Tibial nerve (tissue), 4 donors: ENCODE results near the gene CYB561D1.

ENCODE experiments used
- EP300 ChIP-seq, 2 donors: sonication (generic); formaldehyde crosslinking; IDR thresholded peaks; one replicate each; pipeline ENCODE4 v1.6.1; 2017; ENCODE audit warnings: antibody characterized with exemption in 2 of 2, mild to moderate bottlenecking in 1 of 2
- TF ChIP-seq, protein P1 (sequence below), 5 experiments: fragments of 200-600 bp in 3 of 5; fragments of 450-650 bp in 2 of 5; sonication (generic) in 3 of 5; IDR thresholded peaks; one replicate each; pipeline ENCODE4 v1.5.1; 2016 to 2019; ENCODE audit warnings: antibody characterized with exemption in 5 of 5, mild to moderate bottlenecking in 3 of 5, moderate library complexity in 2 of 5

DNA sequence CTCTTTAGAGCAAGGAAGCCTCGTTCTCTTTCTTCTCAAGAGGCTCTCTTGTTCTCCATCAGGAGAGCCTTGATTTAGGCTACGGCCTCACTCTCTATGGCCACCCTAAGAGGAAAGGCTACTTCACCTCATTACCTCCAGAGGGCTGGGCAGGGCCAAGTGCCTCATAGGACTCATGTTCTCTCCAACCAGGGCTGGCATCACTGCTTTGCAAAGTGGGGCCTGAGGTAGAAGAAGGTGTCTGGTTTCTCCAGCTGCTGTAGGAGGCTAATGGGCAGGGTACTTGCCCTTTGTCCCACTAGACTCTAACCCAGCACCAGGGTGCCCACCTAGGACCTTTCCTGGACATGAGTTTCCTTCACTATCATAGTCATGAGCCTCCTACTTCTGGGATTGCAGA, 12.2 kb upstream of the CYB561D1 start:
- TF ChIP-seq, protein P1, sequence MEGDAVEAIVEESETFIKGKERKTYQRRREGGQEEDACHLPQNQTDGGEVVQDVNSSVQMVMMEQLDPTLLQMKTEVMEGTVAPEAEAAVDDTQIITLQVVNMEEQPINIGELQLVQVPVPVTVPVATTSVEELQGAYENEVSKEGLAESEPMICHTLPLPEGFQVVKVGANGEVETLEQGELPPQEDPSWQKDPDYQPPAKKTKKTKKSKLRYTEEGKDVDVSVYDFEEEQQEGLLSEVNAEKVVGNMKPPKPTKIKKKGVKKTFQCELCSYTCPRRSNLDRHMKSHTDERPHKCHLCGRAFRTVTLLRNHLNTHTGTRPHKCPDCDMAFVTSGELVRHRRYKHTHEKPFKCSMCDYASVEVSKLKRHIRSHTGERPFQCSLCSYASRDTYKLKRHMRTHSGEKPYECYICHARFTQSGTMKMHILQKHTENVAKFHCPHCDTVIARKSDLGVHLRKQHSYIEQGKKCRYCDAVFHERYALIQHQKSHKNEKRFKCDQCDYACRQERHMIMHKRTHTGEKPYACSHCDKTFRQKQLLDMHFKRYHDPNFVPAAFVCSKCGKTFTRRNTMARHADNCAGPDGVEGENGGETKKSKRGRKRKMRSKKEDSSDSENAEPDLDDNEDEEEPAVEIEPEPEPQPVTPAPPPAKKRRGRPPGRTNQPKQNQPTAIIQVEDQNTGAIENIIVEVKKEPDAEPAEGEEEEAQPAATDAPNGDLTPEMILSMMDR (IDR thresholded peaks at IDR 0.05): no peak
- TF ChIP-seq EP300 (IDR thresholded peaks at IDR 0.05): no peak
